Endothelial cell of umbilical vein (primary cell): ENCODE results near the gene SLC35D2.

Experiments
- CTCF ChIP-seq, 2 donors: IDR thresholded peaks; 1 replicate in 1 of 2; 2 replicates in 1 of 2; pipeline ENCODE4 v1.5.1; 2011; ENCODE audit warnings: low read length in 2 of 2, mild to moderate bottlenecking in 2 of 2, moderate library complexity in 2 of 2, control low read depth in 1 of 2, inconsistent platforms in 1 of 2, low read depth in 1 of 2; ENCODE audit not compliant: insufficient read depth in 1 of 2; ENCODE audit errors: extremely low read depth in 1 of 2
- MAX ChIP-seq: IDR thresholded peaks from 2 replicates; pipeline ENCODE4 v1.6.1; 2011; ENCODE audit not compliant: insufficient read depth, insufficient read length
- POLR2AphosphoS5 ChIP-seq: IDR thresholded peaks from 2 replicates; pipeline ENCODE4 v1.6.1; 2012; ENCODE audit warnings: low read depth, mild to moderate bottlenecking, control low read depth, low read length, moderate library complexity; ENCODE audit not compliant: insufficient read depth

- TF ChIP-seq MAX (no peak), CTCF (IDR thresholded peaks at IDR 0.05; ENCODE audit: extremely low read depth in 1 of 2, insufficient read depth in 1 of 2, low read depth in 1 of 2, low read length in 2 of 2) (no peak), POLR2AphosphoS5 (no peak)
Measured at GRCh38 chr9:96348261-96348660, 35.2 kb downstream of the SLC35D2 start.
